HG03520 (cell line): ENCODE results near the gene WAC.

Experiments
- ATAC-seq: cut with Tn5 transposase; IDR thresholded peaks from one replicate; pipeline ENCODE4 v1.9.1; 2021; ENCODE audit warnings: mild to moderate bottlenecking, moderate library complexity; ENCODE audit not compliant: unreplicated experiment

The WAC gene

DNA sequence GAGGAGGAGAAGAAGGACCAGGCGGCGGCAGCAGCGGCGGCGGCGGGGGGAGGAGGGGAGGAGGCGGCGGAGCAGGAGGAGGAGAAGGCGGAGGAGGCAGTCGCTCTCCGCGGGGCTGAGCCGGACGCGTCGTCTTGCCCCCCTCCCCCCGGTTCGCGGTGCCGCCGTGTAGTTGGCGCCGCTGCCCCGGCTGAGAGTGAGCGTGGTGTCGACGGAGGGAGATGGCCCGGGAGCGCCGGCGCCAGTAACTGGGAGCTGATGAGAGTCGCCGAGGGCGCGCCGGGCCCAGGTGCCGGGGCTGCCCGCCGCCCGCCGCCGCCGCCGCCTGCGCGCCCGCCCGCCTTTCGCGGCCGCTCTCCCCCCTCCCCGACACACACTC lies 257 bp downstream of the WAC start:
- ATAC-seq = no peak

GRCh38 chr10:28533571-28534304 lies 820 bp downstream of the WAC start:
- no peak for ATAC-seq

GRCh38 chr10:28535846-28536245 lies 2.9 kb downstream of the WAC start:
- no peak for ATAC-seq

DNA sequence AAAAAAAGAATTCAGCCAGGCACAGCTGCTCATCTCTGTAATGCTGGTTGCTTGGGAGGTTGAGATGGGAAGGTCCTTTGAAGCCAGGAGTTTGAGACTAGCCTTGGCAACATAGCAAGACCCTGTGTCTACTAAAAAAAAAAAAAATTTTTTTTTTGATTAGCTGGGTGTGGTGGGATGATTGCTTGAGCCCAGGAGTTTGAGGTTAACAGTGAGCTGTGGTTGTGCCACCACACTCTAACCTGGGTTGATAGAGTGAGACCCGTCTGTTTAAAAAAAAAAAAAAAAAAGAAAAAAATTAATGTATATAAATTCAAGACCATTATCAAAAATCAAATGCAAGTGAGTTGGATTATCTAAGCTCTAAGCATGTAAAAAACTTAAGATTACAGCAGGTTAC lies 5.7 kb downstream of the WAC start:
- no peak for ATAC-seq

GRCh38 chr10:28540145-28540544 lies 7.2 kb downstream of the WAC start:
- ATAC-seq = no peak

GRCh38 chr10:28541717-28542365 lies 8.9 kb downstream of the WAC start:
- no peak for ATAC-seq

DNA sequence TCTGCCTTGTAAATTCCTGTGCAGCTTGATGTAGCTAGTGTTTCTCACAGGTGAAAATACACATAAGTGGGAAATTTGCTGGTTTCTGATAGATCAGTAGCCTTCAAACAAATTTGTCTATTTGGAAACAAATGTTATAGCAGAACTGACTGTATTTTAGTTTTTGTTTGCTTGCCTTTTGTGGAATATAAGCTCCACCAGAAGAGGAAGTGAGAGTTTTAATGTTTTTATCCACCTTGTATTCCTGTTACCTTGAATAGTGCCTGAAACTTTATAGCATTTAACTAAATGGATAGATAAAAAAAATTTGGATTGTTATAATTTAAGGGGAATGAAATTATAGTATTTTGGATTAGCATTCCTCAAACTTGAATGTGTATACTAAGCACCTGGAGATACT lies 9.8 kb downstream of the WAC start:
- ATAC-seq = no peak

DNA sequence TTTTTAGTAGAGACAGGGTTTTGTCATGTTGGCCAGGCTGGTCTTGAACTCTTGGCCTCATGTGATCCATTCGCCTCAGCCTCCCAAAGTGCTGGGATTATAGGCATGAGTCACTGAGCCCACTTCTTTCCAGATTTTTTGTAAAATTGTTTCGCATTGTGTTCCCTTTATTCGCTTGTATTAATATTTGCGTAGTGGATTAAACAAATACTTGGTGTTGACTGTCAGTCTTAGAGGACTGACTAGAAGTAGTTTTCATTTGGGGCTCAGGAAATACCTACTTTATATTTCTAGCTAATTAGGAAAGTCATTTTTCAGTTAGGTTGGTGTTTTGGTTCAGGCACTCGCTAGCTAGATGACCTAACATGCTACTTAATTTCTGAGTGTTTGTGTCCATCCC lies 11.1 kb downstream of the WAC start:
- no peak for ATAC-seq

- ATAC-seq = no peak
Observed at GRCh38 chr10:28545967-28546644, 13.2 kb downstream of the WAC start.

DNA sequence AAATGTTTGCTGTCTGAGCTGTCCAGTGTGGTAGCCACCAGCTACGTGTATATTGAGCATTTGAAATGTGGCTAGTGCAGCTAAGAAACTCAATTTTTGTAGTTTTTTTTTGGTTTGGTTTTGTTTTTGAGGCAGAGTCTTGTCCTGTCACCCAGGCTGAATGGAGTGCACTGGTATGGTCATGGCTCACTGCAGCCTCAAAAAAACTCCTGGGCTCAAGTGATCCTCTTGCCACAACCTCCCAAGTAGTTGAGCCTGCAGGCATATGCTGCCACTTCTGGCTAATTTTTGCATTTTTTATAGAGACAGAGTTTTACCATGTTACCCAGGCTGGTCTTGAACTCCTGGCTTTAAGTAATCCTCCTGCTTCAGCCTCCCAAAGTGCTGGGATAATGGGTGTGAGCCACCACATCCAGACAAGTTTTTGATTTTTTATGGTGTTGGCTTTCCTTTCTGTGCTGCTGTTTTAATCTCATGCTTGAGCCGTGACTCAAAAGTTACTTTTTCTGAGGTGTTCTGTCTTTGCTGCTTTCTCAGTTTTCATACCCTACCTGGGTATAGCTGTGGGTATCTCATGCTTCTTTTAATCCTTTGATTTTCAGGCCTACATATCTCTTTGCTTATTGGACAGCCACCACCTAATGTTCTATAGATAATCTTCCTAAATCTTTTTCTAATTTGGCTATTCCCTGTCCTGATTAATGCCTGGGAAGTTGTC lies 16.0 kb downstream of the WAC start:
- ATAC-seq = no peak

DNA sequence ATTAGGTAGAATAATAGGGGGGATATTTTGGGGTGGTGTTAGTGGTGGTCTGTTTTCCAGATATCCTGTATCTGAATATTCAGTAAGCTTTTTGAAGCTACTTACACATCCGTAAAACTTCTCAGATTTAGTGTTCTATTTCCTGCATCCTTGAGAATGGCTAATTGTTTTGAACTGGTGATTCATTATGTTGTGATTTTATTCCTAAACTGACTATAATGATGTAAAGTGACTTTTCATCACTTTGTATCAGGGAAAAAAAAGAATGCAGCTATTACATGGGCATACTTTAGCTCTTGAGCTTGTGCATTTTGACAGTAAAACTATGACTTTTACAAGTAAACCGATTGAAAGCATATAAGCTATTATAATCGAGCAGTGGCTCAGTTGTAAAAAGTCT lies 18.2 kb downstream of the WAC start:
- no peak for ATAC-seq

GRCh38 chr10:28552775-28553174 lies 19.9 kb downstream of the WAC start:
- no peak for ATAC-seq

DNA sequence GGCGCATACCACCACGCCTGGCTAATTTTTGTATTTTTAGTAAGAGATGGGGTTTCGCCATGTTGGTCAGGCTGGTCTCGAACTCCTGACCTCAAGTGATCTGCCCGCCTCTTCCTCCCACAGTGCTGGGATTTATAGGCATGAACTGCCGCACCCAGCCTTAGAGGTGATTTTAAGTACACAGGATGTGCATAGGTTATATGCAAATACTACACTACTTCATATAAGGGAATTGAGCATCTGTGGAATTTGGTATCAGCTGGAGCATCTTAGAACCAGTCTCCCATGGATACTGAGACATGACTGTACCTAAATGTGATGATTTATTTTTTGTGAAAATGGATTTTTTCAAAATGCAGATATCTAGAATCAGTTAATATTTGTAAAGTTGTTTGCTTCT lies 21.1 kb downstream of the WAC start:
- no peak for ATAC-seq

- no peak for ATAC-seq
Observed at GRCh38 chr10:28554952-28555351, 22.0 kb downstream of the WAC start.

DNA sequence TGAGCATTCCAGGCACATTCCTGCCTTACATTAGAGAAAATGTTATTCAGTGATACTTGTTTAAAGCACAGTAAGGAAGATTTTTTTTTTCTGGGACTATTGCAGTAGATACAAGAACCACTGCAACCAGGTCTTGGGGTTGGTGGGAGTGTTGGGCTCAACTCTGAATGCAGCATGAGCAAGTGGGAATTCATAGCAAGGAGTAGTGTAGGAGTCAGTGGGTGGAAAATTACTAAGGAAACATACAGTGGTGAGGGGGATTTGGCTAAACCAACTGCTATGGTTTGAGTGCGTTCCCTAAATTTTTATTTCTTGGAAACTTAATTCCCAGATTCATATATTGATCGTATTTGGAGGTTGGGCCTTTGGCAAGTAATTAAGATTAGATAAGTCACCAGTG lies 22.4 kb downstream of the WAC start:
- no peak for ATAC-seq

DNA sequence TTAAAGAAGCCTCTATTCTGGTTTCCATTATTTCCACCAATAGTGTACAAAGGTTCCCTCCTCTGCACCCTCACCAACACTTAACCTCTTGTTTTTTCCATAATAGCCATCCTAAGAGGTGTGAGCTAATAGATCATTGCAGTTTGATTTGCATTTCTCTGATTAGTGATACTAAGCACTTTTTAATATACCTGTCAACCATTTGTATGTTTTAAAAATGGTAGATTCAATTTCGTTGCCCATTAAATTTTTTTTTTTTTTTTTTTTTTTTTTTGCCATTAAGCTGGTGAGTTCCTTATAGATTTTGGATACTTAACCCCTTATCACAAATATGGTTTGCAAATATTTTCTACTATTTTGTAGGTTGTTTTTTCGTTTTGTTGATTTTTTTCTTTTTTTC lies 23.2 kb downstream of the WAC start:
- no peak for ATAC-seq

- ATAC-seq = no peak
Observed at GRCh38 chr10:28558186-28558585, 25.3 kb downstream of the WAC start.

DNA sequence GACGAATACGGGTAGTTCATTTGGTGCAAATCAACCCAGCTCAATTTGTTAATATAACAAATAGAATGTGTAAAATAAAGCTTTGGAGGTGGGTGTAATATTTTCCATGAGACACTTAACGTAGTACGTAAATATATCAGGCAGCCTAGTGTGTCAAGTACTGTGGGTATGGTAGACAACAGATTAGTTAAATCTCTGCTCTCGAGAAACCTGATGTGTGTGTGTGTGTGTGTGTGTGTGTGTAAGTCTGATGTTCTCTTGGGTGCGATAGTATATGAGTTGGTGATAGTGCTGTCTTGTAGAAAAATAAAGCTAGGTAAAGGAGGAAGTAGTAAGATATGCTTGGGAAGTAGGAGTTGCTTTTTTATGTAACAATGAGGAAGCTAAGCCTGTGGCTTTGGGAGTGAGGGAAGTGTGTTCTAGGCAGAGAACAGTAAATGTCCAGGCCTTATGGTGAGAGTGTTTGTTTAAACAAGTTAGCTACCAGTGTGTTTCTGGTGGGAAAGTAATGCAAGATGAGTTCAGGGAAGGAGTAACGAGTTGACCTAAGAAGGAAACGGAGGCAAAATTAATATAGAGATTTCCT lies 26.1 kb downstream of the WAC start:
- ATAC-seq = no peak

DNA sequence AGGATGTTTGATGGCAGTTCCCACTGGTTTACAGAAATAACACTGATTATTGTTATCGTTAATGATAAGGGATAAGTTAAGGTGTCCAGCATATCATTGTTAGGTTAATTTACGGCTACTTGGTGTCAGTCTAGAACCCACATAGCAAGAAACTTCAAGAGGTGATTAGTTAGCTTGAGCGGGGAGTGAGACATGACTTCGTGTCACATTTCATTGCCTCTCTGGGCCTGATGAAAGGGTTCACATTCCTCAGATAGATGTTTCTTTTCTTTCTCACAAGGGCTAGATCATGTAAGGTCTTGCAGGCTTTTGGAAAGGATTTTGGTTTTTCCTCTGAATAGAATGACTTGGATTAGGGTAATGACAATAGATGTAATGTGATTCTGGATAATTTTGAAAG lies 26.7 kb downstream of the WAC start:
- no peak for ATAC-seq

DNA sequence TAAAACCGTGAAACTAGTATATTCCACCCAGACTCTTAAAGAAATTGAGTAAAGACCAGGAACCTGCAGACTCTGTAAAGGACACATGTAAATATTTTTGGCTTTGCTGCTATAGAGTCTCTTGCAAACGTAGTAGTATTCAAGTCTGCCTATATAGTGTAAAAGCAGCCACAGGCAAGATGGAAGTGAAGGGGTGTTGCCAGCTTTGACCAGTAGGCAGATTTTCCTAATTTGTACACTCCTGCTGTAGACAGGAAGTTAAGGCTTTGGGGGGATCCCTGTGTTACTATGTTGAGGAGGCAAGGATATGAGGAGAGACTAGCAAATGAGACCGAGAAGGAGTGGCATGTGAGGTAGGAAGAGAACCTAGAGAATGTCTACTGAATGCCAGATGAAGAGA lies 27.7 kb downstream of the WAC start:
- no peak for ATAC-seq

DNA sequence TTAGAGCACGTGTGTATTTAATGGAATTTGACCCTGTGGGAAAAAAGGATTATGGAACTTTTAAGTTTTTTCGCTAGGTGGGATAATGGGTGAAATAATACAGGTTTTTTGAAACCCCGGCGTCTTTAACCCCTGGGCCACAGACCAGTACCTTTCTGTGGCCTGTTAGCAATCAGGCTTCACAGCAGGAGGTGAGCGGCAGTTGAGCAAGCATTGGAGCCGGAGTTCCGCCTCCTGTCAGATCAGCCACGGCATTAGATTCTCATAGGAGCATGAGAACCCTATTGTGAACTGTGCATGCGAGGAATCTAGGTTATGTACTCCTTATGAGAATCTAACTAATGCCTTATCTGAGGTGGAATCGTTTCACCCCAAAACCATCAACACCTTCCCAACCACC lies 28.6 kb downstream of the WAC start:
- ATAC-seq = no peak
